HL-60 (cell line): Measurements from ENCODE around the gene ATP5F1C.

Experiments
- CTCF ChIP-seq: IDR thresholded peaks from one replicate; pipeline ENCODE4 v1.5.1; 2011; ENCODE audit warnings: low read length, control low read depth, inconsistent platforms; ENCODE audit not compliant: insufficient read depth
- GABPA ChIP-seq: IDR thresholded peaks from 2 replicates; pipeline ENCODE4 v1.6.1; 2012; ENCODE audit warnings: low read depth
- POLR2AphosphoS5 ChIP-seq: IDR thresholded peaks from 2 replicates; pipeline ENCODE4 v1.6.1; 2012; ENCODE audit warnings: low read depth
- SPI1 ChIP-seq: IDR thresholded peaks from 2 replicates; pipeline ENCODE4 v1.6.1; 2012; ENCODE audit warnings: low read depth, mild to moderate bottlenecking, borderline replicate concordance

- TF ChIP-seq CTCF (no peak), POLR2AphosphoS5 (no peak), GABPA (no peak), SPI1 (no peak)
Measured at GRCh38 chr10:7826971-7827370, 39.0 kb downstream of the ATP5F1C start.
